IMR-90 (cell line): Measurements from ENCODE around the gene METTL4. TPM values are rescaled to one million over a fixed set of nuclear protein-coding genes. Genes with fewer than 3 reads are reported as not detected.

Source experiments
- ATAC-seq: fragments of 200-7000 bp; cut with Tn5 transposase; 2 replicates; pipeline ENCODE4 v1.9.1; 2020; ENCODE audit warnings: low read depth, mild to moderate bottlenecking, moderate library complexity
- BruUV-seq: library from RNA; stranded (reverse); fragments of 400-500 nt; replicated peaks from 2 replicates; lab custom pipeline; 2021; lab: Mats Ljungman, UMichigan
- CTCF ChIA-PET: fragments of 300-600 bp; formaldehyde crosslinking; extraction: SDS; loops from one replicate; lab custom pipeline; 2021; ENCODE audit warnings: antibody characterized with exemption; lab: Yijun Ruan, JAX
- POLR2A ChIA-PET: fragments of 300-600 bp; sonication (Branson Sonifier 250); formaldehyde crosslinking; loops from one replicate; lab custom pipeline; 2022; ENCODE audit warnings: antibody characterized with exemption; ENCODE audit not compliant: unreplicated experiment; lab: Charles Lee
- DNase-seq: peaks from one replicate; pipeline ENCODE4 v3.0.0; 2013
- H2AFZ ChIP-seq: replicated peaks from 2 replicates; pipeline ENCODE3; 2013; ENCODE audit warnings: low read length, mild to moderate bottlenecking; ENCODE audit not compliant: poor library complexity
- H2AK5ac ChIP-seq: 2 replicates; pipeline ENCODE4 v1.6.1; 2013; ENCODE audit warnings: low read depth, low read length, inconsistent platforms
- H2AK9ac ChIP-seq: replicated peaks from 2 replicates; pipeline ENCODE3; 2013; ENCODE audit warnings: mild to moderate bottlenecking, low read depth, low read length, moderate library complexity; ENCODE audit not compliant: poor library complexity
- H2BK120ac ChIP-seq: 2 replicates; pipeline ENCODE4 v1.6.1; 2013; ENCODE audit warnings: low read depth, low read length, inconsistent platforms
- H2BK15ac ChIP-seq: 3 replicates; pipeline ENCODE4 v1.6.1; 2013; ENCODE audit warnings: low read depth, low read length, inconsistent platforms
- H2BK20ac ChIP-seq: 2 replicates; pipeline ENCODE4 v1.6.1; 2013; ENCODE audit warnings: low read depth, mild to moderate bottlenecking, inconsistent platforms, low read length, moderate library complexity
- H2BK5ac ChIP-seq: 2 replicates; pipeline ENCODE4 v1.6.1; 2013; ENCODE audit warnings: mild to moderate bottlenecking, low read depth, low read length, inconsistent platforms; ENCODE audit not compliant: poor library complexity, severe bottlenecking
- H3K14ac ChIP-seq: replicated peaks from 2 replicates; pipeline ENCODE4 v1.6.1; 2013; ENCODE audit warnings: low read depth, low read length, inconsistent platforms
- H3K18ac ChIP-seq: 2 replicates; pipeline ENCODE4 v1.6.1; 2013; ENCODE audit warnings: low read depth, low read length, control low read depth
- H3K23ac ChIP-seq: 2 replicates; pipeline ENCODE4 v1.6.1; 2013; ENCODE audit warnings: low read depth, low read length, inconsistent platforms
- H3K27ac ChIP-seq: 2 replicates; pipeline ENCODE4 v1.5.1; 2013; ENCODE audit warnings: mild to moderate bottlenecking, control low read depth, low read length; ENCODE audit not compliant: insufficient read depth
- H3K27me3 ChIP-seq: 2 replicates; pipeline ENCODE4 v1.6.1; 2013; ENCODE audit warnings: low read length; ENCODE audit not compliant: control insufficient read depth, insufficient read depth
- H3K36me3 ChIP-seq: 2 replicates; pipeline ENCODE4 v1.6.1; 2013; ENCODE audit warnings: low read length, mixed read lengths; ENCODE audit not compliant: control insufficient read depth, insufficient read depth
- H3K4ac ChIP-seq: 2 replicates; pipeline ENCODE4 v1.6.1; 2013; ENCODE audit warnings: low read depth, low read length, inconsistent platforms
- H3K4me1 ChIP-seq: 2 replicates; pipeline ENCODE4 v1.6.1; 2013; ENCODE audit warnings: low read length, mixed read lengths; ENCODE audit not compliant: control insufficient read depth, insufficient read depth
- H3K4me2 ChIP-seq: 2 replicates; pipeline ENCODE4 v1.6.1; 2013; ENCODE audit warnings: low read depth, mild to moderate bottlenecking, control low read depth, low read length, moderate library complexity
- H3K4me3 ChIP-seq: 2 replicates; pipeline ENCODE4 v1.5.1; 2013; ENCODE audit warnings: low read depth, mild to moderate bottlenecking, control low read depth, low read length, moderate library complexity; ENCODE audit not compliant: insufficient read depth
- H3K56ac ChIP-seq: 2 replicates; pipeline ENCODE4 v1.6.1; 2013; ENCODE audit warnings: low read length, inconsistent platforms; ENCODE audit not compliant: insufficient read depth; ENCODE audit errors: extremely low read depth
- H3K79me1 ChIP-seq, 2 experiments: 2 replicates each; pipeline ENCODE4 v1.6.1; 2013; ENCODE audit warnings: low read length in 2 of 2, inconsistent platforms in 1 of 2, low read depth in 1 of 2
- H3K9ac ChIP-seq: 2 replicates; pipeline ENCODE4 v1.6.1; 2013; ENCODE audit warnings: low read depth, low read length, control low read depth
- H3K9me1 ChIP-seq: 2 replicates; pipeline ENCODE4 v1.6.1; 2013; ENCODE audit warnings: low read length, inconsistent platforms; ENCODE audit not compliant: insufficient read depth
- H3K9me3 ChIP-seq: 2 replicates; pipeline ENCODE4 v1.6.1; 2013; ENCODE audit warnings: low read length; ENCODE audit not compliant: control insufficient read depth, insufficient read depth
- H4K20me1 ChIP-seq: 2 replicates; pipeline ENCODE4 v1.6.1; 2013; ENCODE audit warnings: low read length, inconsistent platforms; ENCODE audit not compliant: insufficient read depth
- H4K5ac ChIP-seq: 2 replicates; pipeline ENCODE4 v1.6.1; 2013; ENCODE audit warnings: mild to moderate bottlenecking, low read depth, low read length, control low read depth
- H4K8ac ChIP-seq, 2 experiments: 2 replicates each; pipeline ENCODE4 v1.6.1; 2013; ENCODE audit warnings: low read depth in 2 of 2, low read length in 2 of 2, control low read depth in 1 of 2, inconsistent platforms in 1 of 2
- H4K91ac ChIP-seq: 2 replicates; pipeline ENCODE4 v1.6.1; 2013; ENCODE audit warnings: low read depth, low read length, inconsistent platforms; ENCODE audit not compliant: insufficient read depth
- BHLHE40 ChIP-seq: fragments of 150-350 bp; IDR thresholded peaks from 2 replicates; pipeline ENCODE4 v1.6.1; 2016; ENCODE audit warnings: mild to moderate bottlenecking, low read depth, low read length
- CEBPB ChIP-seq: IDR thresholded peaks from 2 replicates; pipeline ENCODE4 v1.6.1; 2012; ENCODE audit warnings: low read depth, low read length, improper control_type of control experiment
- CHD1 ChIP-seq: IDR thresholded peaks from 2 replicates; pipeline ENCODE4 v1.6.1; 2012; ENCODE audit warnings: low read depth, low read length, improper control_type of control experiment
- CTCF ChIP-seq: conservative IDR thresholded peaks from 2 replicates; pipeline ENCODE4 v1.5.1; 2012; ENCODE audit warnings: mild to moderate bottlenecking, low read depth, low read length, improper control_type of control experiment
- FOS ChIP-seq: fragments of 150-350 bp; IDR thresholded peaks from 2 replicates; pipeline ENCODE4 v1.6.1; 2016; ENCODE audit warnings: low read depth, low read length
- MAFK ChIP-seq: IDR thresholded peaks from 2 replicates; pipeline ENCODE4 v1.6.1; 2012; ENCODE audit warnings: low read depth, low read length, improper control_type of control experiment
- MAZ ChIP-seq: IDR thresholded peaks from 2 replicates; pipeline ENCODE4 v1.6.1; 2012; ENCODE audit warnings: low read depth, mild to moderate bottlenecking, low read length, improper control_type of control experiment, moderate library complexity, borderline replicate concordance
- MXI1 ChIP-seq: IDR thresholded peaks from 2 replicates; pipeline ENCODE4 v1.6.1; 2012; ENCODE audit warnings: low read depth, mild to moderate bottlenecking, low read length, moderate library complexity, borderline replicate concordance
- NFE2L2 ChIP-seq: fragments of 150-350 bp; IDR thresholded peaks from 2 replicates; pipeline ENCODE4 v1.6.1; 2016; ENCODE audit warnings: low read depth, mild to moderate bottlenecking, low read length
- POLR2A ChIP-seq: IDR thresholded peaks from 2 replicates; pipeline ENCODE4 v1.6.1; 2012; ENCODE audit warnings: mild to moderate bottlenecking, low read depth, low read length
- RAD21 ChIP-seq: IDR thresholded peaks from 2 replicates; pipeline ENCODE4 v1.6.1; 2012; ENCODE audit warnings: low read length, improper control_type of control experiment
- RCOR1 ChIP-seq: IDR thresholded peaks from 2 replicates; pipeline ENCODE4 v1.6.1; 2012; ENCODE audit warnings: mild to moderate bottlenecking, low read length, improper control_type of control experiment; ENCODE audit not compliant: insufficient replicate concordance
- RFX5 ChIP-seq: IDR thresholded peaks from 2 replicates; pipeline ENCODE4 v1.8.0; 2012; ENCODE audit warnings: low read depth, mild to moderate bottlenecking, low read length, moderate library complexity
- SMC3 ChIP-seq: fragments of 150-350 bp; IDR thresholded peaks from 2 replicates; pipeline ENCODE4 v1.6.1; 2016; ENCODE audit warnings: low read depth, mild to moderate bottlenecking, antibody characterized with exemption, low read length, moderate library complexity
- USF2 ChIP-seq: fragments of 150-350 bp; IDR thresholded peaks from 2 replicates; pipeline ENCODE4 v1.6.1; 2017; ENCODE audit warnings: mild to moderate bottlenecking, antibody characterized with exemption, low read length, low read depth
- whole genome bisulfite sequencing, 2 experiments: methylation state at CpG; one replicate each; pipeline versions ENCODE4 v1.1.5 to v1.1.7; 2013; ENCODE audit warnings: missing lambda C conversion rate in 2 of 2; ENCODE audit not compliant: insufficient read length in 1 of 2; ENCODE audit errors: extremely low coverage in 2 of 2; 5-methylcytosine and 5-hydroxymethylcytosine counted together
- dilution Hi-C: fragments of 300-500 bp; cut with HindIII; formaldehyde crosslinking; loops from one replicate; pipeline ENCODE4 v1.14.3; 2018; ENCODE audit warnings: low sequenced_read_pairs; ENCODE audit not compliant: unreplicated experiment
- in situ Hi-C: fragments of 300-500 bp; cut with MboI; formaldehyde crosslinking; loops from 3 replicates; pipeline ENCODE4 v1.14.3; 2019; ENCODE audit warnings: low sequenced_read_pairs, inconsistent platforms, mixed read lengths
- intact Hi-C: fragments of 100-400 bp; cut with micrococcal nuclease; formaldehyde crosslinking; loops from 2 replicates; pipeline ENCODE4 v1.10.0; 2022
- polyA plus RNA-seq, 3 experiments: library from polyadenylated mRNA; depleted of rRNA; stranded (reverse); fragments of >200 nt; gene quantifications; 2 replicates each; pipeline ENCODE4 v1.2.3, GENCODE V29; 2012; ENCODE audit warnings: low replicate concordance in 1 of 3
- total RNA-seq: library from RNA; depleted of rRNA; stranded (reverse); fragments of >200 nt; gene quantifications from 2 replicates; pipeline ENCODE4 v1.2.3, GENCODE V29; 2012
- TF ChIP-seq, protein P1 (sequence below): fragments of 150-350 bp; IDR thresholded peaks from 2 replicates; pipeline ENCODE4 v1.6.1; 2016; ENCODE audit warnings: low read depth, mild to moderate bottlenecking, low read length, moderate library complexity, borderline replicate concordance

The METTL4 gene
- total and polyA plus RNA-seq, 2 of the 4 experiments (the other 2 are of a cell fraction), result 4.9 to 5.4 TPM

- ChIA-PET POLR2A (interaction anchor here (0.5 kb wide), 1 partner anchor 190 kb away, joined by 4 read pairs; no protein-coding TSS in a partner anchor), CTCF (no interaction called here)
- H4K91ac ChIP-seq, result no peak overlapping the region
- ATAC-seq, result no peak
- no peak overlapping the region for H2BK120ac ChIP-seq
- no CpG with 5 or more reads among the region's 1 CpG for WGBS, 2 experiments
- H2BK15ac ChIP-seq, result no peak overlapping the region
- dilution Hi-C loops, result no loop called here
- no peak for DNase-seq
- no peak overlapping the region for H3K56ac ChIP-seq
- in situ Hi-C loops, result loop anchor here (25.0 kb wide), 1 partner anchor 1695 kb away; no protein-coding TSS in a partner anchor
- no peak overlapping the region for H3K27ac ChIP-seq
- no peak for TF ChIP-seq RFX5
- TF ChIP-seq POLR2A, result no peak
- TF ChIP-seq MXI1, result no peak
- no peak for TF ChIP-seq MAZ
- no peak for TF ChIP-seq CHD1
- TF ChIP-seq, protein P1, sequence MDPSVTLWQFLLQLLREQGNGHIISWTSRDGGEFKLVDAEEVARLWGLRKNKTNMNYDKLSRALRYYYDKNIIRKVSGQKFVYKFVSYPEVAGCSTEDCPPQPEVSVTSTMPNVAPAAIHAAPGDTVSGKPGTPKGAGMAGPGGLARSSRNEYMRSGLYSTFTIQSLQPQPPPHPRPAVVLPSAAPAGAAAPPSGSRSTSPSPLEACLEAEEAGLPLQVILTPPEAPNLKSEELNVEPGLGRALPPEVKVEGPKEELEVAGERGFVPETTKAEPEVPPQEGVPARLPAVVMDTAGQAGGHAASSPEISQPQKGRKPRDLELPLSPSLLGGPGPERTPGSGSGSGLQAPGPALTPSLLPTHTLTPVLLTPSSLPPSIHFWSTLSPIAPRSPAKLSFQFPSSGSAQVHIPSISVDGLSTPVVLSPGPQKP, result no peak
- TF ChIP-seq USF2, result no peak
- no peak for TF ChIP-seq NFE2L2
- no peak for TF ChIP-seq MAFK
- TF ChIP-seq CEBPB, result no peak
- no peak for TF ChIP-seq RCOR1
- TF ChIP-seq CTCF, result no peak
- TF ChIP-seq SMC3, result no peak
- TF ChIP-seq RAD21, result no peak
- TF ChIP-seq FOS, result no peak
- no peak for TF ChIP-seq BHLHE40
- H3K79me1 ChIP-seq, result peaks cover 4% of the 10 kb centered on the region in 2 experiments; a peak in 1 of 4 replicates
- H2AFZ ChIP-seq, result no peak overlapping the region
- no peak overlapping the region for H2BK5ac ChIP-seq
- H3K14ac ChIP-seq, result no peak overlapping the region
- no peak overlapping the region for H3K18ac ChIP-seq
- peaks cover 3% of the 10 kb centered on the region; the same call in 1 of the 2 replicates for H3K9me1 ChIP-seq
- H2BK20ac ChIP-seq, result no peak overlapping the region
- H3K9ac ChIP-seq, result no peak overlapping the region
- H2AK9ac ChIP-seq, result no peak overlapping the region
- H2AK5ac ChIP-seq, result no peak overlapping the region
- H3K4me2 ChIP-seq, result no peak overlapping the region
- no peaks in the 10 kb centered on the region for H4K20me1 ChIP-seq
- BruUV-seq, result no TSS peak
- H3K23ac ChIP-seq, result no peak overlapping the region
- H4K5ac ChIP-seq, result no peak overlapping the region
- no peak overlapping the region for H3K4ac ChIP-seq
- H3K4me1 ChIP-seq, result no peaks in the 10 kb centered on the region
- no peak overlapping the region for H3K4me3 ChIP-seq
- H3K9me3 ChIP-seq, result no peaks in the 10 kb centered on the region
- H4K8ac ChIP-seq, result no peak overlapping the region
- peaks cover 3% of the 10 kb centered on the region; the same call in 1 of the 2 replicates for H3K36me3 ChIP-seq
- intact Hi-C loops, result no loop called here
- no peaks in the 10 kb centered on the region for H3K27me3 ChIP-seq
Observed at GRCh38 chr18:2557536-2557935, 13.8 kb downstream of the METTL4 start.
